GM12801 (cell line): ENCODE data around the gene ISX.

Experiments
- TF ChIP-seq, protein P1 (sequence below): IDR thresholded peaks from one replicate; pipeline ENCODE4 v1.5.1; 2011; ENCODE audit warnings: control low read depth; ENCODE audit not compliant: insufficient read length; ENCODE audit errors: extremely low read depth

ISX gene

DNA sequence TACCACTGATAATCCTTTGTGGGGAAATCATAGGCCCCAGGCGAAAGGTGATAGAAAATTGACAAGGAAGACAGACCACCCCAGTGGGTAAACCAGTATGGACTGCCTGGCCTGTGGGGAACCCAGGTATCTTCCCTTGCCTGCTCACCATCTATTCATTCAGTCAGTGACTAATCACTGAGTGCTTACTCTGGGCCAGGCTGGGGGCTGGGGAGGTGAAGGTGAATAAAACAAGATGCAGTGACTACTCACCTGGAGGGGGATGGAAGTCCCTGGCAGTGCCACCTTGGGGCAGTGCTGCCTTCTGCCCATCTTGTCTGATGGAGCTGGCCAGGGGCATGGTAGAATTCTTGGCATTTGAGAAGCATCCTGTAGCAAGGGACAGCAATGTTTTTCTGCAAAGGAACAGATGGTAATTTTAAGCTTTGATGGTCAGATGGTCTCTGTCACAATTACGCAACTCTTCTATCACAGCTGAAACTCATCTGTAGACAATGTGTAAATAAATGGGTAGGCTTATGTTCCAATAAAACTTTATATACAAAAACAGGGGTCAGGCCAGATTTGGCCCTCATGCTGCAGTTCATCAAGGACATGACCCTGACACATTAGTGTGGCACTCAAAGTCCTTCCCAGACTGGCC is 4.6 kb downstream of the ISX start:
- TF ChIP-seq, protein P1, sequence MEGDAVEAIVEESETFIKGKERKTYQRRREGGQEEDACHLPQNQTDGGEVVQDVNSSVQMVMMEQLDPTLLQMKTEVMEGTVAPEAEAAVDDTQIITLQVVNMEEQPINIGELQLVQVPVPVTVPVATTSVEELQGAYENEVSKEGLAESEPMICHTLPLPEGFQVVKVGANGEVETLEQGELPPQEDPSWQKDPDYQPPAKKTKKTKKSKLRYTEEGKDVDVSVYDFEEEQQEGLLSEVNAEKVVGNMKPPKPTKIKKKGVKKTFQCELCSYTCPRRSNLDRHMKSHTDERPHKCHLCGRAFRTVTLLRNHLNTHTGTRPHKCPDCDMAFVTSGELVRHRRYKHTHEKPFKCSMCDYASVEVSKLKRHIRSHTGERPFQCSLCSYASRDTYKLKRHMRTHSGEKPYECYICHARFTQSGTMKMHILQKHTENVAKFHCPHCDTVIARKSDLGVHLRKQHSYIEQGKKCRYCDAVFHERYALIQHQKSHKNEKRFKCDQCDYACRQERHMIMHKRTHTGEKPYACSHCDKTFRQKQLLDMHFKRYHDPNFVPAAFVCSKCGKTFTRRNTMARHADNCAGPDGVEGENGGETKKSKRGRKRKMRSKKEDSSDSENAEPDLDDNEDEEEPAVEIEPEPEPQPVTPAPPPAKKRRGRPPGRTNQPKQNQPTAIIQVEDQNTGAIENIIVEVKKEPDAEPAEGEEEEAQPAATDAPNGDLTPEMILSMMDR, result no peak

DNA sequence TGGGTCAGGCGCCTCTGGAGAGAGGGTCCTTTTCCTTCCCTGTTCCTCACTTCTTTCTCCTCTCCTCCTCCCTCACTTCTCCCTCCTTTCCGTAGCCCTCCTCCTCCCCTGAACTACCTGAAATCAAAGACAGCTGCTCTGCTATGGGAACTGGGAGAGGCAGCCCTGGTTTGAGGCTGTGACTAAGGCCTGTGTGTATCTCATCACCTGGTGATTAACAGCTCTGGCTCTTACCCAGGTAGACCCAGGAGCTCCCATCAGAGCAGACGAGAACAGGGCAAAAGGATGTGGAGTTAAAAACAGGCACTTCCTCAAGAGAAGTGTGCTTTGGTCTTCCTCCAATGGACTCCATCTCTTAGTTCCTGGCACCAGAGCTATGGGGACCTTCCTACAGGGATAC is 5.8 kb downstream of the ISX start:
- TF ChIP-seq, protein P1, result no peak

DNA sequence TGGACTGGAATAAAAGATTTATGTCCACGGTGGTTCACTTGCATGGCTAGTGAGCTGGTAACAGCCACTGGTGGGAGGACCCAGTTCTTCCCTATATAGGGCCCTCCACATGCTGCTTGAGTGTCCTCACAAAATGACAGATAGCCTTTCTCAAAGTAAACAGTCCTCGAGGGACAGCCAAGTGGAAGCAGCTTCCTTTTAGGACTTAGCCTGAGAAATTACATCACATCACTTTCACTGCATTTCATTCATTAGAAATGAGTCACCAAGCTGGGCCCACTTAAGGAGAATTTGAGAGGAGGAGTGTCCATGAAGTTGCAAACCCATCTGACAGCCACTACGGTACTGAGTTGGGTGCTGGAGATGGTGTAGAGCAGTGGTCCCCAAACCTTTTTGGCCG is 7.0 kb downstream of the ISX start:
- TF ChIP-seq, protein P1, result no peak

DNA sequence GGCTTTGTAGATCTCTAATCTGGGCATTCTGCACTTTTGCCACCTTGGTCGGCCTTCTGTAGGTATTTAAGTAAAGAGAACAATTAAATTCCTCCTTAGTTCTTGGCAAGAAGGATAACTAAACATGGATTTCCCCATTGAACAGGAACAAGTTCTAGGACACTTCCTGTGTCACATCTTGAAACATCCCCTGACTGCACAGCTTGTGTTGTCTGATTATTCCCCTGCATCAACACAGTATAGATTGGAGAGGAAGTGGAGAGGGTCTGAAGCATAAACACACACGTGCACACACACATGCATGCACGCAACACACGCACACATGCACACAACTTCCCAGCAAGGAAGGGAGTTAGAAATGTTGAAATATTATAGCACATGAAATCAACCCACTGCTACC is 8.6 kb downstream of the ISX start:
- TF ChIP-seq, protein P1, result no peak

DNA sequence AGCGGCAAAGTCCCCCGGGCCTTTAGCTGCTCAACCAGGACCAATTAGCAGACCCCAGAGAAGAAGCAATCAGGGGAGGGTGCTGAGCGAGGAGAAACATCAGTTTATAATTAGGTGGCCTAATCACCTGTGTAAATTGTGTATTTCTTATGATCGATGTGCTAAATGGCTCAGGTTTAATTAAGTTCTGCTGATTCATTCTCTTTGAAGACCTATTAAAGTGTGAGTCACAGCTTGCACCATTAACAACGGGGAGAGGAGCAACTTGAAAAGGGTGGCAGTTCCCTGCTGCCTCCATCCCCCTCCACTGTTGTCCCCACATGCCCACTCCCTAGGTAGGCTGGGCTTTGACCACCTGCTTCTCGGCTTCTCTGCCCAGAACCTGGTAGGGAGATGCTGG is 10.7 kb downstream of the ISX start:
- TF ChIP-seq, protein P1, result no peak

DNA sequence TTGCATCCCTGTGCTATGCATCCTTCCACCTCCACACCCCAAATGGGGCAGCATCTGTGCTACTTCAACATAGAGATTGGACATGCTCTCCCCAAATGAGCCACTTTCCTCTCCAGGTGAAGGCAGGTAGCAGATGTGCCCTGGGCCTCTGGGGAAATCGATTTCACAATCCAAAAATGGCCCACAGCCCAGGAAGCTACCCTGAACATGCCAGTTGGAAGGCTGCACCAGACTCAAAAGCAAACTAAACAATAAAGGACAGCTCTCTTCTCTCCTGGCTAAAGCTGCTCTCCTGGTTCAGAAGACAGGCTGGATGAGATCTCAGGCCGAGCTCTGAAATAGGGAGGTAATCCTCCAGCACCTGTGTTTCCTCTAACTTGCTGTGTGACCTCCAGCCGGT is 19.7 kb downstream of the ISX start:
- TF ChIP-seq, protein P1, result no peak

DNA sequence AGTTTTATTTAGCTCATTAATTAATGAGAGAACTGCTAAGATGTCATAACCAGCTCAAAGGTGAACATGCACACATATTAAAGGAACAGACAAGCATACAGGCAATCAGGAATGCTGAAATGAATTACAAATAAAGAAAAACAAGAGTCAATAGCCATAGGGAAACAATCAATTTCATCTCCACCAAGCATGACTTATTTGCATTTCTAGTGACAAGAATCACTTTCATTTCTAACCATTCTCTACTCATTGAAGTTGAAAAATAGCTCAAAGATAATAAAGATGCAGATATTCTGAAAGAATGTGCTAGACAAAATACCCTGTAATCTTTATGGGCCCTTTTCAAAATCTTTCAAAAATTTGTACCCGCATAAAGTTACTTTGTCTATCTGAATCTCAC is 23.2 kb downstream of the ISX start:
- TF ChIP-seq, protein P1, result no peak
